ENCODE data around the gene GNAI1.

Gene GNAI1

GRCh38 chr7:80134536-80135308 lies at the start of gene GNAI1:
GNAI1 (plus strand) TSS chr7:80134831; CDS start chr7:80135161, 330 bp downstream.
- DNase-seq (ENCODE audit: low read depth in 2 of 3, low spot score in 1 of 3) = no peak

GRCh38 chr7:80087051-80087770 lies 47.4 kb upstream of the GNAI1 start:
- DNase-seq (ENCODE audit: low read depth in 2 of 3, low spot score in 1 of 3) = no peak

GRCh38 chr7:80087771-80088170 lies 46.9 kb upstream of the GNAI1 start:
- DNase-seq (ENCODE audit: low read depth in 2 of 3, low spot score in 1 of 3) = no peak

- no peak for DNase-seq (ENCODE audit: low read depth in 2 of 3, low spot score in 1 of 3)
Measured at GRCh38 chr7:80088705-80089104, 45.9 kb upstream of the GNAI1 start.

- DNase-seq (ENCODE audit: low read depth in 2 of 3, low spot score in 1 of 3) = no peak
Measured at GRCh38 chr7:80089366-80089765, 45.3 kb upstream of the GNAI1 start.

GRCh38 chr7:80093349-80093748 lies 41.3 kb upstream of the GNAI1 start:
- no peak for DNase-seq (ENCODE audit: low read depth in 2 of 3, low spot score in 1 of 3)

GRCh38 chr7:80095545-80095944 lies 39.1 kb upstream of the GNAI1 start:
- DNase-seq (ENCODE audit: low read depth in 2 of 3, low spot score in 1 of 3) = no peak

- no peak for DNase-seq (ENCODE audit: low read depth in 2 of 3, low spot score in 1 of 3)
Measured at GRCh38 chr7:80097756-80098155, 36.9 kb upstream of the GNAI1 start.

GRCh38 chr7:80098795-80099194 lies 35.8 kb upstream of the GNAI1 start:
- no peak for DNase-seq (ENCODE audit: low read depth in 2 of 3, low spot score in 1 of 3)

- no peak for DNase-seq (ENCODE audit: low read depth in 2 of 3, low spot score in 1 of 3)
Measured at GRCh38 chr7:80100254-80100653, 34.4 kb upstream of the GNAI1 start.

GRCh38 chr7:80105701-80106408 lies 28.8 kb upstream of the GNAI1 start:
- DNase-seq (ENCODE audit: low read depth in 2 of 3, low spot score in 1 of 3) = no peak

- no peak for DNase-seq (ENCODE audit: low read depth in 2 of 3, low spot score in 1 of 3)
Measured at GRCh38 chr7:80106498-80107113, 28.0 kb upstream of the GNAI1 start.

- no peak for DNase-seq (ENCODE audit: low read depth in 2 of 3, low spot score in 1 of 3)
Measured at GRCh38 chr7:80107278-80107677, 27.4 kb upstream of the GNAI1 start.

GRCh38 chr7:80110376-80110775 lies 24.3 kb upstream of the GNAI1 start:
- no peak for DNase-seq (ENCODE audit: low read depth in 2 of 3, low spot score in 1 of 3)

GRCh38 chr7:80114159-80114558 lies 20.5 kb upstream of the GNAI1 start:
- DNase-seq (ENCODE audit: low read depth in 2 of 3, low spot score in 1 of 3) = no peak

- no peak for DNase-seq (ENCODE audit: low read depth in 2 of 3, low spot score in 1 of 3)
Measured at GRCh38 chr7:80124526-80125264, 9.9 kb upstream of the GNAI1 start.

- no peak for DNase-seq (ENCODE audit: low read depth in 2 of 3, low spot score in 1 of 3)
Measured at GRCh38 chr7:80127412-80128160, 7.0 kb upstream of the GNAI1 start.

GRCh38 chr7:80128918-80129317 lies 5.7 kb upstream of the GNAI1 start:
- no peak for DNase-seq (ENCODE audit: low read depth in 2 of 3, low spot score in 1 of 3)

- DNase-seq (ENCODE audit: low read depth in 2 of 3, low spot score in 1 of 3) = no peak
Measured at GRCh38 chr7:80129785-80130184, 4.8 kb upstream of the GNAI1 start.
